ENCODE data around the gene PTPN14.
A peak's percentile ranks its signal among the peaks of the same experiment; 100 is the strongest.

The PTPN14 gene

DNA sequence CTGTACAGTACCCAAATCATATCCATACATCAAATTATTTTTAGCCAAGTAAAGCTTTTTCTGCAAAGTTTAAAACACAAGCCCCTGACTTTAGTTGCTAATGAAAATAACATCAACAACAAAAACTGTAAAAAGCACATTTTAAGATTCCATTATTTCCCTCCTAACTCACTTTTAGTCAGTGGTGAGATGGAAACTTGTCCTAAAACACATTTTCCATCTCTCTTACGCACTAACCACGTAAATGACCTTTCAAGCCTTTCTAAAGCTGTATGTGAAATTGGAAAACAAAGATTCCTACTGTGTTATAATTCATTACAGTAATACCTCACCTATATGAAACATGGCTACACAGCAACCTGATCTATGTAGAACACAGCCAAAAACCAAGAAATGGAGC, 77.5 kb downstream of the PTPN14 start:
- no peak for DNase-seq

DNA sequence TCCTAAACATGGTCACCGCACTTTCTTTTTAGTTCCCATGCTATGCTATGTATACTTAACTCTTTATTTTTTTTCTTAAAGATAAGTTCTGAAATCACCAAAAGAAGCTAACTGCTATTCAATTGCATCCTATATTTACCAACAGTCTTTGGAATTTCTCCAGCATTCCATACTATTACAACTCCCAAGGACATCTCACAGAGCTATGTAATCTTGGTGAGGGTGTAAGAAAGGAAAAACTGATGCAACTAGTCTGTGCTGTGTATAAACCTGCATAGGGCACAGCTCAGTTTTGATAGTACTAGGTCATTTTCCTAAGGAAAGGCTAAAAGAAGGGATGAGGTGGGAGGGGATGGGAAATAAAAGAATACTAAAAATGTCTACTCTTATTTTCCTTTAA, 78.0 kb downstream of the PTPN14 start:
- no peak for DNase-seq

DNA sequence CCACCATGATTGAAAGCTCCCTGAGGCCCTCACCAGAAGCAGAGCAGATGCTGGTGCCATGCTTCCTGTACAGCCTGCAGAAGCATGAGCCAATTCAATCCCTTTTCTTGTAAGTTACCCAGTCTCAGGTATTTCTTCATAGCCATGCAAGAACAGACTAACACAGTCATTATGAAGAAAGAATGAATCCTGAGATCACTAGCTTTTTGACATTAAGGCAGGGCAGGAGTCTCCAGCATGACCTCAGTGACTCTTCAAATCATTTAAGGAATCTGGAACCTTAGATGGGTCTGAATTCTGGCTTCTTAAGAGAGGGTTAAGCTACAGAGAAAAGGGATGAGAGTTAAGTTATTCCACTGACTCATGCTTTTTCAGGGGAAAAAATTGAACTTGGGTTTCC, 79.0 kb downstream of the PTPN14 start:
- DNase-seq, result no peak

DNA sequence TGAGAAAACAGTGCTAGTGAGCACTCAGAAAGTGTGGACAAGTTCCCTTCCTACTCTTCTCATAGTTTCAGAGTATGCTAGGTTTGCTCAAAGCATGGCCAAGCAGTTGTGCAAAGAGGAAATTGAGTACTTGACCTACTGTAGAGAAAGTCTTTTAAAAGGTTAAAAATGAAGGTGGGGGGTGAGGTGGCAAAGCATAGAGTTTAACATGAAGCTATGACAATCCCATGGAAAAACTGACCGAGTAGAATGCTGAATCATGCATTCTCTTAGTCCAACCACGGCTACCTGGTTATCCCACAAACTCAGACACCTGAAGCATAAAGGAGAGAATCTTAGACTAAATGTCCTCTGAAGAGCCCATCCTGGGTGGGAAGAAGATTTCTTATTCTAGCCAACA, 79.9 kb downstream of the PTPN14 start:
- DNase-seq, result no peak

DNA sequence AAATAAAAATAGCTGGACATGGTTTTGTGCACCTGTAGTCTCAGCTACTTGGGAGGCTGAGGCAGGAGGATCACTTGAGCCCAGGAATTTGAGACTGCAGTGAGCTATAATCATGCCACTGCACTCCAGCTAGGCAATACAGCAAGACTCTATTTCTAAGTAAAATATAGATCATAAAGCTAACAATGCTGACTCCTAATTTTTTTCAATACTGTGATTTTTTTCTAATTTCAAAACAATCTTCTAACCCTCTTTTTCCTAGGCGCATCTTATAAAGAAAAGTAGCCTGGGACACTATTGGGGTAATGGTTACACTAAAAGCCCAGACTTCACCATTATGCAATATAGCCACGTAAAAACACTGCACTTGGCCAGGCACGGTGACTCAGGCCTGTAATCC, 81.3 kb downstream of the PTPN14 start:
- DNase-seq, result no peak

DNA sequence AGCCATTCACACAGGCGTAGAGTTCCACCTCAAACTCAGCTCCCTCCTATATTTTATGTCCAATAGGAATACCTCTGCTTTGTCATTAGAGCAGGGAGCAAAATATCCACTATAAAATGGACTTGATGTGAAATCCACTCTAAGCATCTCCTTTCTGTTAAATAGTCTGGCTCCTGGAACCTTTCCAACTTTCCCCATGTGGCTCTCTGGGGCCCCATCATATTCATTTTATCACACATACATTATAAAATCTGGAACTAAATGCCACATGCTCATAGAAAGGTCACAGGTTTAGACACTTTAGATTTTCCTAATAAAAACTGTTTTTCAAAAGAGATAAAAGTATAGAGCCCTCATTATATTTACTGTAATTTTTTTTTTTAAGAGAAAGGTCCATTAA, 82.1 kb downstream of the PTPN14 start:
- no peak for DNase-seq

DNA sequence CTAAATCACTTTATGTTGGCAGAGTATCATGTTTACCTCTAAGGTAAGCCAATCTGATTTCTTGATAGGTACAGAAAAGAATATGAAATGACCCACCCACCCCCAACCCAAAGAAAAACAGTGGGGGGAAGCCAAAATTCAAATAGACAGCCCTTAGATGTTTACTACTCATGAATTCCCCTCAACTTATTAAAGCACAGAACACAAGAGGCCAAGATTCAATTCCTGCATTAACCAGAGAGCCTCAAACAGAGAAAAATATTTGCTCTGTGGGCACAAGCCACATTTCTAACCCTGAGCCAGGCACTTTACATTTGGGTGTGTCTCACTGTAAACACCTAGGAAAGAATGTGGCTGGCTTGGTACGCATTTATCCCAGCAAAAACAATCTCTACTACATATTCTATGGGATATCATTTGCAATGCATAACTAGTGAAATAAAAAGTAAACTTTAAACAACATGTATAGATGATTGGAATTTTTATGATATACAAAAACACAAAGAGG, 84.3 kb downstream of the PTPN14 start:
- DNase-seq, result no peak

DNA sequence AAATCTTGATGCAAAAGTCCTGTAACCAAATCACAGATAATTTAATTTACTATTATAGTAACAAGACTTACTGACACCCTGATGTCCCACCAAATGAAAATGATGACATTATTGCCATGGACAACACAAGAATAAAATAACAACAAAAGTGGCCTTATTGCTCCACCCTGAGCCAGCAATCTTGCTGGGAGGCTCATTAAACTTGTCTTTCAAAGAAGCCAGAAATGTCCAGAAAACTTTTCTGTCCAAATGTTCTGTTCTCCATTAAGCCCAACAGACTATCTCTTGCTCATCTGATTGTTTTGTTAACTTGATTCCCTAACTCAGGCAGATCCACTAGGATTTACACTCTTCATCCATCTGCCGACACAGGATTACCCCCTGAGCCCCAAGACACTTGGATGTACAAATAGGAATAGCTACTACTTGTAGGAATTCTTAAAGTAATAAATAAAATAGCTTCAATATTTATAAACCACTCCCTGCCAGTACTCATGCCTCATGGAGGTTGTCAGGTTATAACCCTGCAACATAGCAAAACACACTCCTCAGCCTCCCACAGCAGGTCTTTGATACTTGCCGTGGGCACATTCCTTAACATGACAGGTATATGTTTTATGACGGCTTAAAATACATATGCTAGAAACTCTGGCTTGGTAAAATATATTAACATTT, 84.9 kb downstream of the PTPN14 start:
- DNase-seq, result peak; percentile 47

DNA sequence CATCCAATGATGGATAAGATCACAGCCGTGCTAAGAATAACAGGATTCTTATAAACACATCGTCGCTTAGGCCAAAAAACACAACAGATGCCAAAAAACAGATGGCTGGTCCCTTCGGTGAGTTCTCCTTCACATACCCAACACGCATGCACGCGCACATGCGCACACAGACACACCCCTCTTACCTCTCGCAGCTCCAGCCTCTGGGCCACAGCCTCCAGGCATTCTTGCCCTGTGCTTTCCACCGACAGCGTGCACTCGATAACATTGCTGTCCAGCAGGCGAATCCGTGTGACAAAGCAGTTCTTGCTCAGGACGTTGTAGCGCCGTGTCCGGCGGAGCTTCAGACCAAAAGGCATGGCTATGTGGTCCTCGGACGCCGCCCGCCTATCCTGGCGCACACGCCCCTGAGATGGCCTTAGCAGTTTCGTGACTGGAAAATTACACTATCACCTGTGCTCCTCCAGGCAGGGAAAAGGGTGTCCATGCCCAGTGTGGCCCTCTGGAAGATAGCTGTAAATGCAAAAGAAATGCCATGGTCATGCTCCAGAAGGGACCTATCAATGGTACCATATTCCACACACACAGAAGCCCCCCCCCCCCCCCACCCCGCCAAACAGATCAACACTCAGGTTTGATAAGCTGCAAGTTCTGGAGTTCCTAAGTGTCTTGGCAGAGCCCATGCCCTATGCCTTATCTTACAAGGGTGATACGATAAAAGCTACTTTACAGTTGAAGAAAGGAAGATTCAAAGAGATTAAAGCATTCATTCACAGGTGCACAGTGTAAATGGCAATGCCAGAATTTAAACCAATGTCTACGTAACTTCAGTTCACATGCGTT, 86.7 kb downstream of the PTPN14 start:
- DNase-seq, result no peak

DNA sequence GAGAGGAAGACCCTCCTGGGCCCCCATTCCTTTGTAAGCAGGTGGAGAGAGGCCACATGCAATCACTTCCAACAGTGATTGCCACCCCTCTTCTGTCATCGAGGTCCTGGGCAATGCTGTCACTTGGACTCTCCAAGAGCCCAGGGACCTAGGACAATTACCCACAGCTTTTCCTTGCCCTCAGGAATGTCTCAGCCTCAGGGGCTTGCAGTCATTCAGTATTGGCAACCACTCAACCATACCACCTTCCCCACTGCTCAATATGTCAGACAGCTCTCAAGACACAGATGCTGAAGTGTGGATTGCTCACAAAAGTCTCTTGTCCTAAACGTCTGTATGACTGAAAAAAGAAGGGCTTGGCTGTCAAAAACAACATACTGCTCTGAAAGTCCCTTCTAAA, 87.8 kb downstream of the PTPN14 start:
- peak; percentile 23 for DNase-seq

DNA sequence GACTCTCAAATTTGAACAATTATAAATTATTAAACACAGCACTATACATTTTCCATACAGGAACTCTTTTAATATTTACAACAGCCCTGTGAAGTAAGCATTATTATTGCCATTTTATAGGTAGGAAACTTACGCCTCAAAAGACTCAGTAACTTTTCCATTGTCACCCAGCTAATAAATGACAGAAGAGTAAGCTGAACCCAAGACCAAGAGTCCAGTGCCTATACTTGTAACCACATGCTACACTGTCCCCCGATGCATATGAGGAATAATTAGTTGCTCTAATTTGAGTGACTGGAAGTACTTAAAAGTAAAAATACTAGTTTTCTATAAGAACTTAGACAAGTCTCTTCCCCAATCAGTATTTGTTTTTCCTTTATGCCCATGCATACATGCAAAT, 88.5 kb downstream of the PTPN14 start:
- DNase-seq, result no peak

DNA sequence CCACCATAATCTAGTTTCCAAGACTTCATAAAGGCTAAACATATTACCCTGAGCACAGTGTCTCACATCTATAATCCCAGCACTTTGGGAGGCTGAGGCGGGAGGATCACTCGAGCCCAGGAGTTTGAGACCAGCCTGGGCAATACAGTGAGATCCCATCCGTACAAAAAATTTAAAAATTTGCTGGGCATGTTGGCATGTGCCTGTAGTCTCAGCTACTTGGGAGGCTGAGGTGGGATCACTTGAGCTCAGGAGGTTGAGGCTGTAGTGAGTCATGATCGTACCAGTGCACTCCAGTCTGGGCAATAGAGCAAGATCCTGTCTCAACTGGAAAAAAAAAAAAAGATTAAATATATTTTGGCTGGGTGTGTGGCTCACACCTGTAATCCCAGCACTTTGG, 90.1 kb downstream of the PTPN14 start:
- DNase-seq, result no peak

DNA sequence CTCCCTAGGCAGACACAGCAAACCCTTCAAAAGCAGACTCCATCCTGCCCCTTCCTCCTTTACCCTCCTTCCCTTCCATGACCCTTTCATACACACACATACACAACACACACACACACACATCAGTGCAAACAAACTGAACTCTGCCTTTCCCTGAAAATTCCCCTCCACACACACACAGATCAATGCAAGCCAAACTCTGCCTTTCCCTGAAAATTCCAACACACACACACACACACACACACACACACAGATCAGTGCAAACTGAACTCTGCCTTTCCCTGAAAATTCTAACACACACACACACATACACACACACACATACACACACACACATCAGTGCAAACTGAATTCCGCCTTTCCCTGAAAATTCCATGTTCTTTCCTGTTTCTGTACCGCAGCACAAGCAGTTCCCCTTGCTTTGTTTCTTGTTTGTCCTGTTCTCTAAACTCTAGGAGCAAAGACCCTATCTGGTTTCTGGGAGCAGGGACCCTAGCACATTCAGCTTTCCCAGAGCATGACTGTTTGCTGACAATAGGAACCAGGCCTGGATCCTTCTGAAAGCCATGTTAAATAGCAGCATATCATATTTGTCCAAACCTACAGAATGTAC, 91.0 kb downstream of the PTPN14 start:
- no peak for DNase-seq

DNA sequence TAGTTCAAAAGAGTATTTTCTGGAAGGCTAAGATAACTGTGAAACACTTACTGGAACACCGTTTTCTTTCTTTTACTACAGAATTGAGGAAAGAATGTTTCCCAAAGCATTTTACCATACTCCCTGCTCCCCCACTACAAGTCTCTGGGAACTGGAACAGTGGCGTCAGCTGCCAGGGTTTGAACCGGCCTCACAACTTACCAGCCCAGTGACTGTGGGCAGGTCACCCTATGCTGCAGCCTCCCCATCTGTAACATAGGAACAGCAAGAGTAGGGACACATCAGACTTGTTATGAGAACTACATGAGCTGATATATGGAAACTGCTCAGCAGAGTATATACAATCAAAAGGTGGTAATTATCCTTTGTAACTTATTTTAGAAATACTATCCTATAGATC, 91.5 kb downstream of the PTPN14 start:
- no peak for DNase-seq

DNA sequence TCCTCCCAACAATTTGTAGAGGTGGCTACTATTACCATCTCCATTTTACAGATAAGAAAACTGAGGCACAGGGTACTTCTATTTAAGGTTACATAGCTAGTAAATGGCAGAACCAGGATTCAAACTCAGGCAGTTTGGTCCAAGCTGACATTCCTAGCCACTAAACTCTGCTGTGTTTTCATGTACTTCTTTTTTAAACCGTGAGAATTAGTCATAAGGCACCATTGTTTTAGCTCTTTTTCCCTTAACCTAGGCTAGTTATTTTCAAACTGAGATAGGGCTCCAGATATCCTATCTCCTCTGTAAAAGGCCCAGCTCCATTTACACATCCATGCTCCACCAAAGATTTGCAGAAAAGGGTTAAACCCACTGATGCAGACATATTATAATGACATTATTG, 92.9 kb downstream of the PTPN14 start:
- no peak for DNase-seq

DNA sequence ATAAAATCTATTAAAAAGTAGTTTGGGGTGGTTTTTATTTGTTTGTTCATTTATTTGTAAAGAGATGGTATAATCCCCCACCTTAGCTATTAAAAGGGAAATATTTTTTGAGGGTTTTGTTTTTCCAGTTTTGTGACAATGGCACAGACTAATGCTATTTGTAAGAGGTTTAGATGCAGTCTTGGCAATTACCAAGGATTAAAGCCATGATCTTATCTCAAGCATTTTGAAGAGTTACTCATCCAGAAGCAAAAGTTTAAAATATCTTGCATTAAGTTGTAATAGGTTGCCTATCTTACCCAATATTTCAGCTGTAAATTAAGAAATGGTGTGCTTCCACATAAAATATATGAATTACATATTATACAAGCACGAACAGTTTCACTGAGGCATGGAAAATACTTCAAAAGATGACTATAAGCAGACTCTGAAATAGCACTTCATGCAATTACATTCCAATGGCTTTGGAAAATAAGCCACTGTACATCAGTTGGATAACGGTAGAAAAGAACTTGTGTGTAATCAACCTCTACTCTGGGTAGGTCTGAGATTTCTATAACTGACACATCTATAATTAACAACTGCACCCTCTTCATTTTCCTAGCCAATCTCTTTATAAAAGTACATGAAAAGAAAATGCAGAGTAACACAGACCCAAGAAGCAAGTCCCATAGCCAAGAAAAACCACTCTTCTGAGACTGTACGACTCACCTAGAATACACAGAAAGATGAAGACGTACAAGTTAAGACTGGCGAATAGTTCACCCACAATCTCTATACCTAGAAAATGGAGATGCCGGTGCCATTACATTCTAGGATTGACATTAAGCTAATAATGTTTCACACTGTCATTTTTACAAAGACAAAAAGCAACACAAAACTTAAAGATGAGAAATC, 95.2 kb downstream of the PTPN14 start:
- no peak for DNase-seq

DNA sequence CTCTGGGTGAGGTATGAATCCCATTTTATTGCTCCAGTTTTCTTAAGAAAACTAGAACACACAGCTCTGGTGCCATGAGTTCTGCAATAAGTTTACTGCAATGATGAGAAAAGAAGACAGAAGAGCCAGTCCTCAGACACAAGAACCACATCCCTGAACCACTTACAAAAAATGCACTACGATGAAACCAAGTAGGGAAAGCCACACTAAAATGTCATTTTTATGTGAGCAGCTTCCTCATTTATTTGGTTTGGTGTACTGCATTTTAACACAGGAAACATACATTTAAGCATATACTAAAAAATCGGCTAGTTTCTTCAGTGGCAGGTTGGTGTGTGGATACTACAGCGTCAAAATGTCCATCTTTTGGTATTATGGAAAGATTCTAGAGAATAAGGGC, 95.9 kb downstream of the PTPN14 start:
- no peak for DNase-seq

DNA sequence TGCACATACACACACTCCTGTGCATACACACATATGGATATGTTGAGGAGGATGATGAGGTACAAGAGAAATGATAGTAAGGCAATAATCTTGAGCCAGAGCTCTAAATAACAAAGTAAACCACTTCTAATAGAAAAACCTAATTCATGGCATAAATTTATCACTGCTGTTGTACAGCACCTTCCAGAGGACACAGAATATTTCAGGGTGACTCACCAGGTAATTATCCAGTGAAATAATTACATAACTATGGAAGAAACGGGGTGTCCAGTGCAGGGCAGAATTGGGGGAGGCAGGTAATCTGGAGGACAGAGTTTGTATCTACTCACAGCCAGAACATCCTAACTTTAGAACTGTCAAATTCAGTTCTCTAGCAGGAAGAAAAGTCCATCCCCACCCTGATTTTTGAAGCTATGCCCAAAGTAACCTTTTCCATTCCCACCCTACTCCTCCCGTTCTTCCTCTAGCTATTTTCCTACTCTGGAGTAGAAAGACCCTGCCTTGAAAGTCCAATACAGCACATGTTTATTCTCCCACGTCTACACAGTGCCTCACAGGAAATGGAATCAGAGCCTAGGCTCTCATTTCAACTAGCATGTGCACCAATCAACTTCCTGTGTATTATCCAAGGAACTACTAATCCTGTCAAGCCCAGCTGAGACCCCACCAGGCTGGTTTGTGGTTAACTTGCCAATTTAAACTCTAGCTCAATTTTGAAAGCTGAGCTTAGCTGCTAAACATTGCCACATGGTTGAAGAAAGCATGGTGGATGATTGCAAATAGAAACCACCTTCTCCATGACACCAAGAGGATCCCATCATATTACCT, 96.6 kb downstream of the PTPN14 start:
- no peak for DNase-seq

DNA sequence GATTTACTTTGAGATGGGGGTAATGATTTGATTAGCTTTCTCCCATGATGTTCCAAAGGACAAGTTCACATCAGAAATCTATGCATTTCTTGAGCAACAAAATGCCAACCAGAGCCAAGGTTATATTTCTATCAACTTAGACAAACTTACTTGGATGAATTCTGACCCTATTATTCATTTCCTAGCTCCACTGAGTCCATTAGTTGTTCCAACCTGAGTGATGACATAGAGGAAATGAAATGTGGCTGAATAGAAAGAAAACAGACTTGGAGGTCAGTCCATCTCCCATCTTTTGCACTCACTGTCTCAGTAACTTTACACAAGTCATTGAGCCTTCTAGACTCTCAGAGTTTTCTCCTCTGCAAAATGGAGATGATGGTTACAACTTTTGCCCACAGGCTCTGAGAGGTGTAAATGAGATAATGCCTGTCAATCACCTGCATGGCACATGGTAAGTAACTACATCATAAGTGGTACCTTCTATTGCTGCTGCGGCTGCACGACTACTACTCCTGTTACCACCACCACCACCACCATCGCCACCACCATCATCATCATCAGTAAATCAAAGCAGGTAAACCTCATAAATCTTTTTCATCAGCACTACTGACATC, 98.2 kb downstream of the PTPN14 start:
- DNase-seq, result peak; percentile 93

DNA sequence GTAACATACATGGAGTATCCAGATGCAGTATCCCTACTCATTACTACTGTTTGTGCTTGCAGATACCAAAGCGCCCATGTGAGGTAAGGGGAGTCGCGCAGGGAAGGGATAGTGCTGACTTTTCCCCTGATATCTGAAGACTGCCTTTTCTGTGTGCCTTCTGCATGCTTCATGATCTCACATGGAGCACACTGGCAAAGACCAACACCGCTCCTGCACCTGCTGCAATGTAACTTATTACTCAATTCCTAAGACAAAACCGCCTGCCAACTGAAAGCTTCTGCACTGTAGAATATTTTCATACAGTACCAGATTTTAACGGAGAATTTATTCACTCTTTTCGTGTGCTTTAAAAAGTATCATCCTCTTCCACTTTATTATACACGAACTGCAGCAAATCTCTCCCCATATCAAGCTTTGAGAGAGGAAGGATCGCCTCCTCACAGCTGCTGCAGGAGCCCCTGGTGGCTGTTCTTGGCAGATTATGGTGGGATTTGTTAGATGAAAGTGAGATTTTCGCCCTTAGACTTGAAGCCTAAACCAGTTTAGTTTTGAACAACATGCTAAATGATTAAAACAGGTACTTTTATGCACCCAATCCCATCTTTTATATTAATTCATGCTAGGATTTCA, 99.1 kb downstream of the PTPN14 start:
- no peak for DNase-seq

DNA sequence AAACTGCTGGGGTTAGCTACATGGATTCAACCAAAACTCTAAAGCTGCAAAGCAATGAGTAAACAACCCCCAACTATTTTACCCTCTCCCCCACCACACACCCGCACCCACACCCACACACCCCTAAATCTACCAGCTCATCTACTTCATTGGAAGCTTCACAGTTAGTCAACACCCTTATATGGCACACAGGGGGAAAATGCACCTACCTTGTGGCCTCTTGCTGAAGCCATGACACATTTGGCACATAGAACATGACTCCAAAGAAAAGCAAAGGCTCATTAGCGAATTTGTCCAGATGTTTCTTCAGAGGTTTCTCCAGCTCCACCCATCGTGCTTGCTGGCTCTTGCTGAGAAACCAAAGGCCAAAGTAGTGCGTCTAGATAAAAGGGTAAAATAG, 99.8 kb downstream of the PTPN14 start:
- no peak for DNase-seq
